Skin epidermis (tissue), 12 donors: ENCODE data around the gene WFIKKN1.

ENCODE experiments used
- H3K27ac ChIP-seq, 21 experiments: fragments of 200-600 bp; sonication (generic) in 11 of 21; one replicate each; pipeline ENCODE4 v1.5.0; 2020; ENCODE audit warnings: mild to moderate bottlenecking in 3 of 21, inconsistent platforms in 2 of 21, moderate library complexity in 2 of 21
- H3K4me3 ChIP-seq, 7 experiments: fragments of 200-600 bp; sonication (generic) in 2 of 7; one replicate each; pipeline ENCODE4 v1.5.0; 2020; ENCODE audit warnings: inconsistent platforms in 2 of 7, mild to moderate bottlenecking in 2 of 7, moderate library complexity in 1 of 7

The WFIKKN1 gene

GRCh38 chr16:647173-647902 lies 16.6 kb downstream of the WFIKKN1 start:
- Histone ChIP-seq H3K4me3 (peak overlapping the region in 1 of 7 experiments; percentile 82), H3K27ac (peak overlapping the region in 3 of 21 experiments; percentile 92 to 96 (median 96))

GRCh38 chr16:648071-648780 lies 17.4 kb downstream of the WFIKKN1 start:
- Histone ChIP-seq H3K4me3 (peak overlapping the region; percentile 53 to 86 (median 68)), H3K27ac (peak overlapping the region; percentile 60 to 96 (median 90))

GRCh38 chr16:648781-649589 lies 18.2 kb downstream of the WFIKKN1 start, which contains the start of gene WDR90:
TSS of gene WDR90 (plus strand) at chr16:649365. CDS start at chr16:649417, 52 bp downstream.
- H3K27ac ChIP-seq = peak within 1 kb of the TSS; percentile 60 to 96 (median 90)
- peak within 1 kb of the TSS; percentile 53 to 86 (median 68) for H3K4me3 ChIP-seq

GRCh38 chr16:649631-650030 lies 18.8 kb downstream of the WFIKKN1 start:
- peak overlapping the region; percentile 34 to 96 (median 90) for H3K27ac ChIP-seq

GRCh38 chr16:651844-652243 lies 21.1 kb downstream of the WFIKKN1 start:
- H3K4me3 ChIP-seq = no peak overlapping the region
- H3K27ac ChIP-seq = no peak overlapping the region

More at GRCh38 chr16:649631-650030, 18.8 kb downstream of the WFIKKN1 start:
- peak overlapping the region; percentile 53 to 86 (median 68) for H3K4me3 ChIP-seq

DNA sequence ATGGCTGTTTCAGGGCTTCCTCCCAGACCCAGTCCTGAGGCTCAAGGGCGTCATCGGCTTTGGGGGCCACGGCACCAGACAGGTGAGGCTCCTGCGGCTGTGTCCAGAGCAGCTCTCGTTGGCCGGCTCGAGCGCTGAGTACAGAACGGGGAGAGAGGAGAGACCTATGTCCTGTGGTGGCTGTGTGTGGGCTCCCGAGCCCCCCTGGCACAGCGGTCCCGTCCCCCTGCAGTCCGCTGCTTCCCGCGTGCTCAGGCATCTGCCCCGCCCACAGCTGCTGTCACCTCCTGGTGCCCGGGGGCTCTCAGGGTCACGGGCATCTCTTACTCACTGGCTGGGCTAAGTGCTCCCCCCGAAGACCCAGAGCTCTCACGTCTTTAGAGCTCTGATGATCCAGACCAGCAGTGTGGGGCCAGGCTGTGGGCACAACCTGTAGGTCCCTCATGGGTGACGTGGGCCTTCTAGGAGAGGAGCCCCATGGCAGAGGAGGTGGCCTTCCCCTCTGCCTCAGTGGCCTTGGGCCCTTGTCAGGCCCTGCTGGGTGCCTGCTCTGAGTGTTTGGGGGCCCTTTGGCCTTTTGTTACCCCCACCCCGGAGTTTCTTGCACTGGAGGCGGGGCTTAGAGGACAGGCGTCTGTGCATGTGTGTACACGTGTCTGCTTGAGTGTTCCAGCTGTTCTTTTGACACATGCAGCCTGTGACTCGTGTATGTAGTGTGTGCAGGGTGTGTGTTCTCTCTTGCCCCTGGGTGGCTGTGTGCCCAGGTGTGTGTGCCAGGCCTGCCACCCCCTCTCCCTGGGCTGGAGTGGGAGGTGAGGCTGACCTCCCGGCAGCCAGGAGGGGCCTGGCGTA lies 21.9 kb downstream of the WFIKKN1 start:
- Histone ChIP-seq H3K4me3 (no peak overlapping the region), H3K27ac (no peak overlapping the region)

- Histone ChIP-seq H3K27ac (no peak overlapping the region), H3K4me3 (no peak overlapping the region)
These were observed 23.2 kb downstream of the WFIKKN1 start for GRCh38 chr16:654034-654433.

DNA sequence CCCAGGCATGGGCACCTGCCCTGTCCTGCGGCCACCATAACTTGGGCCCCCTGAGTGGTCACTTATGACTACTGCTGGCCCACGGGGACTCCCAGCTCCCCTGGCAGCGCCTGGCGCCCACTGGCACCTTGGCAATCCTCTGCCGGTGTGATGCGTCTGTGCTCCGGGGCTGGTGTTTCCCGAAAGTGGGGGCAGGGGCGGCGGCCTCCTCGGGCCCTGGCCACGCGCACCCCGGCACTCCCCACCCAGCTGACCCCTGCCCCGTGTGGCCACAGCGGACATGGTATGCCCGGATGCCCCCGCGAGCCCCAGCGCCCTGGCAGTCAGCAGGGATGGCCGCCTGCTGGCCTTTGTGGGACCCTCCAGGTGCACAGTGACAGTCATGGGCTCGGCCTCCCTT lies 26.7 kb downstream of the WFIKKN1 start:
- no peak overlapping the region for H3K27ac ChIP-seq
- H3K4me3 ChIP-seq = no peak overlapping the region

DNA sequence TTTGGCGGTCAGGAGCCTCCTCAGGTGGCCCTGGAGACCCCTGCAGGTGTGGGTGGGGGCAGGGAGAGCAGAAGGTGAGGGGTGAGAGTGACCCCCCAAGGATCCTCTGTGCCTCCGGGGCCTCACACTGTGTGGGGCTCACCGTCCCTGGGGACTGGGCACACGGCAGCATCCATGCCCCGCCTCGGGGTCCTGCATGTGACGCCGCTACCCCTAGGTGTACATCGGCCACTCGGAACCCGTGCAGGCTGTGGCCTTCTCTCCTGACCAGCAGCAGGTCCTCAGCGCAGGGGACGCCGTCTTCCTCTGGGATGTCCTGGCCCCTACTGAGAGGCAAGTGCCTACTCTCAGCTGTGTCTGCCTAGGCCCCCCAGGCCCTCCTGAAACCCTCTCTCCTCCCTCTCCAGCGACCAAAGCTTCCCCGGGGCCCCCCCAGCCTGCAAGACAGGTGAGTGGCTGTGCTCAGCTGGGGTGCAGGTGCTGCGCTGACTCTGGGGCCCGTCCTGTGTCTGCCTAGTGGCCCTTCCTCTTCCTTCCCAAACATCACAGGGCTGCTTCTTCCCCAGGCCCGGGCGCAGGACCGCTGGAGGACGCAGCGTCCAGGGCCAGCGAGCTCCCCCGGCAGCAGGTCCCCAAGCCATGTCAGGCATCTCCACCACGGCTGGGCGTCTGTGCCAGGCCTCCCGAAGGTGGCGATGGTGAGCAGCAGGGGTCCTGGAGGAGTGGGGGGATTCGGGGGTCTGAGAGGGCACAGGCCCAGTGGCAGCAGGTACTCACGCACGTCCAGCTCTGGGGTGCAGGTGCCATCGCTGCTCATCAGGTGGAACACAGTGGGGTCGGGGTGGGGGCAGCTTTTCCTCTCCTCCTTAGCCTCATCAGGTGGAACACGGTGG lies 28.1 kb downstream of the WFIKKN1 start:
- Histone ChIP-seq H3K4me3 (no peak overlapping the region), H3K27ac (no peak overlapping the region)

GRCh38 chr16:659618-660017 lies 28.8 kb downstream of the WFIKKN1 start:
- H3K4me3 ChIP-seq = no peak overlapping the region

DNA sequence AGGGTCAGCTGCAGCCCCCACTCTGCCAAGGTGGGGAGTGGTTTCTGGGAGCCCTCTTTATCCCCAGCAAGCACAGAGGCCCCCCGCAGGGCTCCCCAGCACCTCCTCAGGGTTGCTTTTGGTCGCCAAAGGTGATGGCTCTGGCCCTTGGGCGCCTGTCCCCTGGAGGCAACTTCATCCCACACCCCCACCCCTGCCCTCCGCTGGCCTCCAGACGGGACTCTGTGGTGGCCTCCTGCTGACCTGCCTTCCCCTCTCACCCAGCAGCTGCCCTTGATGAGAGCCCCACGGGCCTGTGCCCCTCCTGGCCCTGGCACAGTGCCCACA lies 29.3 kb downstream of the WFIKKN1 start:
- Histone ChIP-seq H3K27ac (peak overlapping the region in 5 of 21 experiments; percentile 8 to 52 (median 37)), H3K4me3 (no peak overlapping the region)

More at GRCh38 chr16:659618-660017, 28.8 kb downstream of the WFIKKN1 start:
- H3K27ac ChIP-seq = peak overlapping the region in 1 of 21 experiments; percentile 50

DNA sequence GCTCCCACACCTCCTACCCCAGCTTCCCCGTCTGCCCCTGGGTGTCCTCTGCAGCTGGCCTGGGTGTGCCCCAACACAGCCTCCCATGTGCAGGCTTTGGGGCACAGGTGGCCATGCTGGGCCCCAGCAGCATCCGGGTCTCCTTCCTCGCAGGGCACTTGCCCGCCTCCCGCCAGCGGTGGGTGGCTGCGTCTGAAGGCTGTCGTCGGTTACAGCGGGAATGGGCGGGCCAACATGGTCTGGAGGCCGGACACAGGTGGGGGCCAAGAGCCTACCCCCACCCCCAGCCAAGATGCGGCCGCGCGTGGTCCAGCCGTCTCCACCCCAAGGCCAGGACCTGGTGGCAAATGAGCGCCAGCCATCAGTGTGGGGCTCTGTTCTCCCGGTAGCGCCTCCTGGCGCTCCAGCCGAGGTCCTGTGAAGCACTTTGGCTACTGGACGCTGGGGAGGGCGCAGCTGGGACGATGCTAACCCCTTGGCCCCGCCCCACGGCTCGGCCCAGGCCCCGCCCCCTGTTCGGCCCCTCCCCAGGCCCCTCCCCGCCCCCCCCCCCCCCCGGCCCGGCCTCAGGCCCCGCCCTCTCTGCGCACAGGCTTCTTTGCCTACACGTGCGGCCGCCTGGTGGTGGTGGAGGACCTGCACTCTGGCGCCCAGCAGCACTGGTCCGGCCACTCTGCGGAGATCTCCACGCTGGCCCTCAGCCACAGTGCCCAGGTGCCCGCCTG lies 29.8 kb downstream of the WFIKKN1 start:
- H3K4me3 ChIP-seq = no peak overlapping the region

DNA sequence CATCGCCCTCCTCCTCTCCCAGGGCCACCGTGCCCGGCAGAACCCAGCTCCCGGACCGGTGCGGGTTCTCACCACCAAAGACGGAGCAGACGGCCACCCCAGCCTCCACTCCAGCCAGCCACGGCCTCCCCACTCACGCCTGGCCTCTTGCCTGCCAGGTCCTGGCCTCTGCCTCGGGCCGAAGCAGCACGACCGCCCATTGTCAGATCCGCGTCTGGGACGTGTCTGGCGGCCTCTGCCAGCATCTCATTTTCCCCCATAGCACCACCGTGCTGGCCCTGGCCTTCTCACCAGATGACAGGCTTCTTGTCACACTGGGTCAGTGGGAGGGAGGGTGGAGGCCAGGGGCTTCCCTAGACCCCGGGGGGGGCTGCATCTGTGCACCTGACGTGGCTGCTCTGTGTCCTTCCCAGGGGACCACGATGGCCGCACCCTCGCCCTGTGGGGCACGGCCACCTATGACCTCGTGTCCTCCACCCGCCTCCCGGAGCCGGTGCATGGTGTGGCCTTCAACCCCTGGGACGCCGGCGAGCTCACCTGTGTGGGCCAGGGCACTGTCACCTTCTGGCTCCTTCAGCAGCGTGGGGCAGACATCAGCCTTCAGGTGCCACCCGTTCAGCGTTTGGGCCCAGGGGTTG lies 30.5 kb downstream of the WFIKKN1 start:
- Histone ChIP-seq H3K27ac (peak overlapping the region in 5 of 21 experiments; percentile 30 to 69 (median 42)), H3K4me3 (no peak overlapping the region)

More for the DNA sequence above, 29.8 kb downstream of the WFIKKN1 start:
- peak overlapping the region in 6 of 21 experiments; percentile 8 to 69 (median 50) for H3K27ac ChIP-seq

- Histone ChIP-seq H3K4me3 (no peak overlapping the region), H3K27ac (no peak overlapping the region)
These were observed 31.3 kb downstream of the WFIKKN1 start for GRCh38 chr16:662095-662494.

DNA sequence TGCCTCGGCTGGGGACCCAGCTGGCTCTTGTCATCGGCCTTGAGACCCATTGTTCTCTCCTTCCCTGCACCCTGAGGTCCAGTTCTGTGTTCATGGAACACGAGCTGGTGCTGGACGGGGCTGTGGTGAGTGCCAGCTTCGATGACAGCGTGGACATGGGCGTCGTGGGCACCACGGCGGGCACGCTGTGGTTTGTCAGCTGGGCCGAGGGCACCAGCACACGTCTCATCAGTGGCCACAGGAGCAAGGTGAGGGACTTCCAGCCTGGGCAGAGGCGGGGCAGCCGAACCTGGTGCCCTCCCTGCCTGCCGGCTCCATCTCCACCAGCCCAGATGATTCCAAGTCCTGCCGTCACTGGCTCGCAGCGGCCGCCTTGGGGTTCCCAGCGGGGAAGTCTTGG lies 31.8 kb downstream of the WFIKKN1 start:
- Histone ChIP-seq H3K4me3 (no peak overlapping the region), H3K27ac (no peak overlapping the region)

- H3K27ac ChIP-seq = peak overlapping the region in 1 of 21 experiments; percentile 28
These were observed 35.8 kb downstream of the WFIKKN1 start for GRCh38 chr16:666572-666971.

More at GRCh38 chr16:666572-666971, 35.8 kb downstream of the WFIKKN1 start:
- no peak overlapping the region for H3K4me3 ChIP-seq
